Measurements from ENCODE around the gene SLC47A2.

GRCh38 chr17:19750020-19750572, 33.7 kb upstream of the SLC47A2 start:
- no peak for TF ChIP-seq CTCF (optimal IDR thresholded peaks at IDR 0.05 in 1 of 3, IDR thresholded peaks at IDR 0.05 in 1 of 3, conservative IDR thresholded peaks at IDR 0.05 in 1 of 3; ENCODE audit: extremely low read depth in 1 of 3, insufficient read depth in 2 of 3, low read length in 3 of 3)
- no peak for TF ChIP-seq EZH2 (IDR thresholded peaks at IDR 0.05; ENCODE audit: low read length)
